HepG2 (cell line): Measurements from ENCODE around the gene LNX2. TPM values are rescaled to one million over a fixed set of nuclear protein-coding genes. Genes with fewer than 3 reads are reported as not detected.

ENCODE experiments used
- AGO2 ChIP-seq: fragments of 200-400 bp; formaldehyde crosslinking; optimal IDR thresholded peaks from 2 replicates; pipeline ENCODE3; 2017; ENCODE audit warnings: mild to moderate bottlenecking, low read depth, low read length, moderate library complexity
- DPF2 ChIP-seq: sonication (generic); formaldehyde crosslinking; IDR thresholded peaks from 2 replicates; pipeline ENCODE4 v1.4.0; 2020; ENCODE audit warnings: mild to moderate bottlenecking, low read depth, missing genetic modification reagents, borderline replicate concordance
- ERF ChIP-seq: IDR thresholded peaks from 2 replicates; pipeline ENCODE4 v1.6.1; 2018; ENCODE audit warnings: missing biosample characterization, missing genetic modification reagents
- GPN1 ChIP-seq: sonication (generic); formaldehyde crosslinking; IDR thresholded peaks from 2 replicates; pipeline ENCODE4 v1.5.1; 2020; ENCODE audit warnings: missing genetic modification reagents, borderline replicate concordance
- NFIC ChIP-seq: IDR thresholded peaks from 2 replicates; pipeline ENCODE4 v1.6.1; 2012; ENCODE audit warnings: mild to moderate bottlenecking, low read length, inconsistent platforms
- NFRKB ChIP-seq: fragments of 450-650 bp; IDR thresholded peaks from 2 replicates; pipeline ENCODE4 v1.6.1; 2017
- NPAS2 ChIP-seq: sonication (generic); formaldehyde crosslinking; IDR thresholded peaks from 2 replicates; pipeline ENCODE4 v1.8.0; 2022; ENCODE audit warnings: mild to moderate bottlenecking, missing genetic modification reagents, borderline replicate concordance
- NR2F2 ChIP-seq: IDR thresholded peaks from 2 replicates; pipeline ENCODE4 v1.6.1; 2012; ENCODE audit warnings: low read depth, inconsistent platforms, borderline replicate concordance
- PHF20 ChIP-seq: sonication (generic); formaldehyde crosslinking; IDR thresholded peaks from 2 replicates; pipeline ENCODE4 v1.5.0; 2020; ENCODE audit warnings: mild to moderate bottlenecking, missing genetic modification reagents
- SMAD1 ChIP-seq: sonication (generic); formaldehyde crosslinking; IDR thresholded peaks from 2 replicates; pipeline ENCODE4 v1.4.0; 2020; ENCODE audit warnings: missing genetic modification reagents, low read depth, mild to moderate bottlenecking, borderline replicate concordance
- SNAI1 ChIP-seq: sonication (generic); formaldehyde crosslinking; IDR thresholded peaks from 2 replicates; pipeline ENCODE4 v1.5.0; 2020; ENCODE audit warnings: mild to moderate bottlenecking, missing genetic modification reagents, borderline replicate concordance
- SRF ChIP-seq: IDR thresholded peaks from 2 replicates; pipeline ENCODE4 v1.6.1; 2011; ENCODE audit warnings: mild to moderate bottlenecking, low read depth, low read length, moderate library complexity
- YY1 ChIP-seq: IDR thresholded peaks from 2 replicates; pipeline ENCODE4 v1.6.1; 2011; ENCODE audit warnings: low read length, low read depth, moderate library complexity, mild to moderate bottlenecking; ENCODE audit not compliant: insufficient read depth, insufficient replicate concordance
- ZNF33B ChIP-seq: sonication (generic); formaldehyde crosslinking; IDR thresholded peaks from 2 replicates; pipeline ENCODE4 v1.5.1; 2020; ENCODE audit warnings: mild to moderate bottlenecking, missing genetic modification reagents
- ZNF451 ChIP-seq: sonication (generic); formaldehyde crosslinking; IDR thresholded peaks from 2 replicates; pipeline ENCODE4 v1.5.0; 2020; ENCODE audit warnings: mild to moderate bottlenecking, missing genetic modification reagents
- ZNF547 ChIP-seq: sonication (generic); formaldehyde crosslinking; IDR thresholded peaks from 2 replicates; pipeline ENCODE4 v1.5.1; 2020; ENCODE audit warnings: mild to moderate bottlenecking, missing genetic modification reagents
- ZNF556 ChIP-seq: sonication (generic); formaldehyde crosslinking; IDR thresholded peaks from 2 replicates; pipeline ENCODE4 v1.4.0; 2020; ENCODE audit warnings: mild to moderate bottlenecking, missing genetic modification reagents, borderline replicate concordance
- ZNF589 ChIP-seq: sonication (generic); formaldehyde crosslinking; conservative IDR thresholded peaks from 2 replicates; pipeline ENCODE4 v1.8.0; 2022; ENCODE audit warnings: mild to moderate bottlenecking, moderate library complexity, missing genetic modification reagents
- ZNF775 ChIP-seq: sonication (generic); formaldehyde crosslinking; IDR thresholded peaks from 2 replicates; pipeline ENCODE4 v1.4.0; 2020; ENCODE audit warnings: missing genetic modification reagents, mild to moderate bottlenecking, moderate library complexity, borderline replicate concordance
- ZZZ3 ChIP-seq: sonication (generic); formaldehyde crosslinking; IDR thresholded peaks from 2 replicates; pipeline ENCODE4 v1.4.0; 2020; ENCODE audit warnings: missing genetic modification reagents, mild to moderate bottlenecking, borderline replicate concordance
- polyA plus RNA-seq, 8 experiments: library from polyadenylated mRNA; depleted of rRNA in 3 of 8; stranded (reverse) in 7 of 8; unstranded in 1 of 8; fragments of >200 nt; fragmentation: Illumina TruSeq in 4 of 8; extraction: Trizol in 4 of 8; gene quantifications; 2 replicates each; pipeline versions ENCODE4 v1.2.1 to v1.2.3, GENCODE V29; 2011 to 2016; ENCODE audit warnings: low read depth in 4 of 8, missing spikeins in 1 of 8, mixed read lengths in 1 of 8; ENCODE audit not compliant: insufficient read depth in 1 of 8
- total RNA-seq, 5 experiments: library from RNA; depleted of rRNA; stranded (reverse); fragments of >200 nt; fragmentation: Illumina TruSeq; extraction: Trizol; gene quantifications; 2 replicates each; pipeline ENCODE4 v1.2.3, GENCODE V29; 2016; ENCODE audit warnings: low read depth in 1 of 5
- TF ChIP-seq, protein P1 (sequence below): sonication (generic); formaldehyde crosslinking; conservative IDR thresholded peaks from 2 replicates; pipeline ENCODE4 v1.4.0; 2020; ENCODE audit warnings: missing genetic modification reagents
- TF ChIP-seq, protein P2 (sequence below): IDR thresholded peaks from 2 replicates; pipeline ENCODE4 v1.6.1; 2016; ENCODE audit warnings: missing compliant biosample characterization, missing genetic modification reagents, borderline replicate concordance
- TF ChIP-seq, protein P3 (sequence below): IDR thresholded peaks from 2 replicates; pipeline ENCODE4 v1.6.1; 2018; ENCODE audit warnings: missing genetic modification reagents
- TF ChIP-seq, protein P4 (sequence below): sonication (generic); formaldehyde crosslinking; IDR thresholded peaks from 2 replicates; pipeline ENCODE4 v1.8.0; 2022; ENCODE audit warnings: mild to moderate bottlenecking, missing genetic modification reagents, borderline replicate concordance

The LNX2 gene
- total and polyA plus RNA-seq, 2 of the 13 experiments (the other 11 are each of a cell fraction or from before 2014, with no cell fraction given): 9.2 to 9.7 TPM

DNA sequence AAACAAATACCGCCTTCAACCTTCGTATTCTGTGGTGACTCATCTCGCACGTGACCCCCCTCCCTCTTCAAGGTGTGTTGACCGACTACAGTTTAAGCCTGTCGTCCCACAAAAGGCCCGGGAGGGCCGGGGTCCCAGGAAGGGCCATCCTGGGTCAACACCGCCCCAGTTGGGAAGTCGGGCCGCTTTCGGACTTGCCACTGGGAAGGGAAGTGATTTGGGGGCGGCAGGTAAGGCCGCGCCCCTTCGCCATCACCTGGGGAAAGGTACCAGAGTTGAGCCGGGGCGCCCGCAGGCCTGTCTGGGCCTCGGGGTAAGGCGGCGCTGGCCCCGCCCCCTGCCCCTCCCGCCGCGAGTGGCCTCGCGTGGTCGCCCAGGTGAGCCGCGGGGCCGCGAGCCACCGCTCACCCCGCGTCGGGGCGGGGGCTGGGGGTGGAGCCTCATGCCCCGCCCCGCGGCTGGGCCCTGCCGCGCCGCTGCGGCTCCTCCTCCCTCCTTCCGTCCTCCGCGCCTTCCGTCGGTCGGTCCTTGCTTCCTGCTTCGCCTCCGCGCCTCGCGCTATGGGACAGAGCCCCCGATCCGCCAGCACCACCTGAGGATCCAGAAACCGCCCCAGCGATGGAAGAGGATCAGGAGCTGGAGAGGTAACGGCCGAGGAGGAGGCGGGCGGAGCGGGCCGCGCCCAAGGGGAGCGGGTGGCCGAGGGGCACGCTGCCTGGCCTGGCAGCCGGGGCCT is 1.2 kb upstream of the LNX2 start, which contains the start of gene POLR1D (continued):
- TF ChIP-seq AGO2: peak; percentile 94
- TF ChIP-seq, protein P1, sequence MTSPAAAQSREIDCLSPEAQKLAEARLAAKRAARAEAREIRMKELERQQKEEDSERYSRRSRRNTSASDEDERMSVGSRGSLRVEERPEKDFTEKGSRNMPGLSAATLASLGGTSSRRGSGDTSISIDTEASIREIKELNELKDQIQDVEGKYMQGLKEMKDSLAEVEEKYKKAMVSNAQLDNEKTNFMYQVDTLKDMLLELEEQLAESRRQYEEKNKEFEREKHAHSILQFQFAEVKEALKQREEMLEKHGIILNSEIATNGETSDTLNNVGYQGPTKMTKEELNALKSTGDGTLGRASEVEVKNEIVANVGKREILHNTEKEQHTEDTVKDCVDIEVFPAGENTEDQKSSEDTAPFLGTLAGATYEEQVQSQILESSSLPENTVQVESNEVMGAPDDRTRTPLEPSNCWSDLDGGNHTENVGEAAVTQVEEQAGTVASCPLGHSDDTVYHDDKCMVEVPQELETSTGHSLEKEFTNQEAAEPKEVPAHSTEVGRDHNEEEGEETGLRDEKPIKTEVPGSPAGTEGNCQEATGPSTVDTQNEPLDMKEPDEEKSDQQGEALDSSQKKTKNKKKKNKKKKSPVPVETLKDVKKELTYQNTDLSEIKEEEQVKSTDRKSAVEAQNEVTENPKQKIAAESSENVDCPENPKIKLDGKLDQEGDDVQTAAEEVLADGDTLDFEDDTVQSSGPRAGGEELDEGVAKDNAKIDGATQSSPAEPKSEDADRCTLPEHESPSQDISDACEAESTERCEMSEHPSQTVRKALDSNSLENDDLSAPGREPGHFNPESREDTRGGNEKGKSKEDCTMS: no peak
- TF ChIP-seq NPAS2 (CRISPR knock-in tag): no peak
- no peak for TF ChIP-seq NFIC
- TF ChIP-seq SNAI1 (CRISPR knock-in tag): 0 out of 2 replicates have a peak, but pooled peaks have one; percentile 47
- TF ChIP-seq, protein P2, sequence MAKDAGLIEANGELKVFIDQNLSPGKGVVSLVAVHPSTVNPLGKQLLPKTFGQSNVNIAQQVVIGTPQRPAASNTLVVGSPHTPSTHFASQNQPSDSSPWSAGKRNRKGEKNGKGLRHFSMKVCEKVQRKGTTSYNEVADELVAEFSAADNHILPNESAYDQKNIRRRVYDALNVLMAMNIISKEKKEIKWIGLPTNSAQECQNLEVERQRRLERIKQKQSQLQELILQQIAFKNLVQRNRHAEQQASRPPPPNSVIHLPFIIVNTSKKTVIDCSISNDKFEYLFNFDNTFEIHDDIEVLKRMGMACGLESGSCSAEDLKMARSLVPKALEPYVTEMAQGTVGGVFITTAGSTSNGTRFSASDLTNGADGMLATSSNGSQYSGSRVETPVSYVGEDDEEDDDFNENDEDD (CRISPR knock-in tag): no peak
- peak; percentile 60; the same call in 1 of the 2 replicates for TF ChIP-seq ZNF556 (CRISPR knock-in tag)
- peak; percentile 52 for TF ChIP-seq YY1
- no peak for TF ChIP-seq ZNF451 (CRISPR knock-in tag)
- TF ChIP-seq ZNF775 (CRISPR knock-in tag): peak; percentile 93; the same call in 1 of the 2 replicates
- 0 out of 2 replicates have a peak, but pooled peaks have one; percentile 35 for TF ChIP-seq ZNF589 (CRISPR knock-in tag)
- TF ChIP-seq NR2F2: no peak
- TF ChIP-seq, protein P3, sequence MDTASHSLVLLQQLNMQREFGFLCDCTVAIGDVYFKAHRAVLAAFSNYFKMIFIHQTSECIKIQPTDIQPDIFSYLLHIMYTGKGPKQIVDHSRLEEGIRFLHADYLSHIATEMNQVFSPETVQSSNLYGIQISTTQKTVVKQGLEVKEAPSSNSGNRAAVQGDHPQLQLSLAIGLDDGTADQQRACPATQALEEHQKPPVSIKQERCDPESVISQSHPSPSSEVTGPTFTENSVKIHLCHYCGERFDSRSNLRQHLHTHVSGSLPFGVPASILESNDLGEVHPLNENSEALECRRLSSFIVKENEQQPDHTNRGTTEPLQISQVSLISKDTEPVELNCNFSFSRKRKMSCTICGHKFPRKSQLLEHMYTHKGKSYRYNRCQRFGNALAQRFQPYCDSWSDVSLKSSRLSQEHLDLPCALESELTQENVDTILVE (CRISPR knock-in tag): 0 out of 2 replicates have a peak, but pooled peaks have one; percentile 19
- TF ChIP-seq ZZZ3 (CRISPR knock-in tag): peak; percentile 56; the same call in 1 of the 2 replicates
- TF ChIP-seq PHF20 (CRISPR knock-in tag): peak; percentile 73
- peak; percentile 59; the same call in 1 of the 2 replicates for TF ChIP-seq ERF
- no peak; the same call in 1 of the 2 replicates for TF ChIP-seq SMAD1 (CRISPR knock-in tag)
- 0 out of 2 replicates have a peak, but pooled peaks have one; percentile 27 for TF ChIP-seq DPF2 (CRISPR knock-in tag)
- TF ChIP-seq ZNF547 (CRISPR knock-in tag): no peak; the same call in none of the 2 replicates
- TF ChIP-seq SRF: no peak
- no peak for TF ChIP-seq NFRKB
- TF ChIP-seq ZNF33B (CRISPR knock-in tag): no peak
- TF ChIP-seq GPN1 (CRISPR knock-in tag): no peak
- TF ChIP-seq, protein P4, sequence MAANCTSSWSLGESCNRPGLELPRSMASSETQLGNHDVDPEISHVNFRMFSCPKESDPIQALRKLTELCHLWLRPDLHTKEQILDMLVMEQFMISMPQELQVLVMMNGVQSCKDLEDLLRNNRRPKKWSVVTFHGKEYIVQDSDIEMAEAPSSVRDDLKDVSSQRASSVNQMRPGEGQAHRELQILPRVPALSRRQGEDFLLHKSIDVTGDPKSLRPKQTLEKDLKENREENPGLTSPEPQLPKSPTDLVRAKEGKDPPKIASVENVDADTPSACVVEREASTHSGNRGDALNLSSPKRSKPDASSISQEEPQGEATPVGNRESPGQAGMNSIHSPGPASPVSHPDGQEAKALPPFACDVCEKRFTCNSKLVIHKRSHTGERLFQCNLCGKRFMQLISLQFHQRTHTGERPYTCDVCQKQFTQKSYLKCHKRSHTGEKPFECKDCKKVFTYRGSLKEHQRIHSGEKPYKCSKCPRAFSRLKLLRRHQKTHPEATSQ (CRISPR knock-in tag): no peak
